Keratinocyte (primary cell): ENCODE data around the gene CAST.

Experiments
- EZH2 ChIP-seq: IDR thresholded peaks from one replicate; pipeline ENCODE4 v1.6.1; 2012; ENCODE audit warnings: inconsistent platforms, mild to moderate bottlenecking, low read length, moderate library complexity
- TF ChIP-seq, protein P1 (sequence below), 3 experiments: IDR thresholded peaks in 1 of 3; conservative IDR thresholded peaks in 1 of 3; optimal IDR thresholded peaks in 1 of 3; 2 replicates in 2 of 3; 3 replicates in 1 of 3; pipeline versions ENCODE3 to v1.5.1; 2011; ENCODE audit warnings: low read length in 3 of 3, mild to moderate bottlenecking in 3 of 3, moderate library complexity in 2 of 3, control low read depth in 1 of 3, inconsistent platforms in 1 of 3; ENCODE audit not compliant: insufficient read depth in 2 of 3; ENCODE audit errors: extremely low read depth in 1 of 3

DNA sequence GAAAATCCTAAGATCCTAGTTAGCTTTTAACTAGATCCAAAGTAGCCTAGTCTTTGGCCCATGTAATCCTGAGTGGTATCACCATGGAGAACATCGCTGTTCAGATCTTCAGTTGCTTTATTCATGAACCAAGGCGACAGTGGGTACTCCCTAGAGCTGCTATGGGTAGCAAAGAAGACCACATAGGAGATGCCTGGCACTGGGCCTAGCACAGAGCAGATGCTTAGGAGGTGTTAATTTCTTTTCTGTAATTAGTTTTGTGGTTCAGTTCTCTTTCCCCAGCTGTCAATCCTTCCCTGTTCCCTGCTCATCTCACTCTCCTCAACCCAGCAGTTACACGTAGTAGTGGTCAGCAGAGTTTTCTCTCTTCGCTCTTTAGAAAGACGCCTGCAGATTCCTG lies 9.3 kb downstream of the CAST start:
- no peak for TF ChIP-seq EZH2
- TF ChIP-seq, protein P1, sequence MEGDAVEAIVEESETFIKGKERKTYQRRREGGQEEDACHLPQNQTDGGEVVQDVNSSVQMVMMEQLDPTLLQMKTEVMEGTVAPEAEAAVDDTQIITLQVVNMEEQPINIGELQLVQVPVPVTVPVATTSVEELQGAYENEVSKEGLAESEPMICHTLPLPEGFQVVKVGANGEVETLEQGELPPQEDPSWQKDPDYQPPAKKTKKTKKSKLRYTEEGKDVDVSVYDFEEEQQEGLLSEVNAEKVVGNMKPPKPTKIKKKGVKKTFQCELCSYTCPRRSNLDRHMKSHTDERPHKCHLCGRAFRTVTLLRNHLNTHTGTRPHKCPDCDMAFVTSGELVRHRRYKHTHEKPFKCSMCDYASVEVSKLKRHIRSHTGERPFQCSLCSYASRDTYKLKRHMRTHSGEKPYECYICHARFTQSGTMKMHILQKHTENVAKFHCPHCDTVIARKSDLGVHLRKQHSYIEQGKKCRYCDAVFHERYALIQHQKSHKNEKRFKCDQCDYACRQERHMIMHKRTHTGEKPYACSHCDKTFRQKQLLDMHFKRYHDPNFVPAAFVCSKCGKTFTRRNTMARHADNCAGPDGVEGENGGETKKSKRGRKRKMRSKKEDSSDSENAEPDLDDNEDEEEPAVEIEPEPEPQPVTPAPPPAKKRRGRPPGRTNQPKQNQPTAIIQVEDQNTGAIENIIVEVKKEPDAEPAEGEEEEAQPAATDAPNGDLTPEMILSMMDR (optimal IDR thresholded peaks at IDR 0.05 in 1 of 3, IDR thresholded peaks at IDR 0.05 in 1 of 3, conservative IDR thresholded peaks at IDR 0.05 in 1 of 3; ENCODE audit: extremely low read depth in 1 of 3, insufficient read depth in 2 of 3, low read length in 3 of 3) = no peak
